ENCODE results near the gene CXCL1.
A peak's percentile ranks its signal among the peaks of the same experiment; 100 is the strongest.

CXCL1 gene

GRCh38 chr4:73883306-73883705 lies 14.1 kb downstream of the CXCL1 start:
- no peak overlapping the region for H3K27ac ChIP-seq (ENCODE audit: poor library complexity, severe bottlenecking)
- DNase-seq (ENCODE audit: low spot score) (no peak), ATAC-seq (ENCODE audit: low read depth) (no peak)
- no peak for TF ChIP-seq CTCF (IDR thresholded peaks at IDR 0.05; ENCODE audit: poor library complexity, severe bottlenecking)
- H3K4me1 ChIP-seq (ENCODE audit: insufficient read depth, poor library complexity, severe bottlenecking) = peaks cover 4% of the 10 kb centered on the region
- no peaks in the 10 kb centered on the region for H3K27me3 ChIP-seq (ENCODE audit: insufficient read depth, poor library complexity, severe bottlenecking)
- no peaks in the 10 kb centered on the region for H3K36me3 ChIP-seq (ENCODE audit: low read depth)
- H3K9me3 ChIP-seq (ENCODE audit: severe bottlenecking) = no peaks in the 10 kb centered on the region
- H3K4me3 ChIP-seq (ENCODE audit: severe bottlenecking) = no peak overlapping the region

GRCh38 chr4:73885574-73886267 lies 16.5 kb downstream of the CXCL1 start:
- H3K4me3 ChIP-seq (ENCODE audit: severe bottlenecking) = no peak overlapping the region
- no peaks in the 10 kb centered on the region for H3K27me3 ChIP-seq (ENCODE audit: insufficient read depth, poor library complexity, severe bottlenecking)
- DNase-seq (ENCODE audit: low spot score) (no peak), ATAC-seq (ENCODE audit: low read depth) (peak; percentile 74; the same call in 2 of the 3 replicates)
- H3K4me1 ChIP-seq (ENCODE audit: insufficient read depth, poor library complexity, severe bottlenecking) = peaks cover 4% of the 10 kb centered on the region
- H3K36me3 ChIP-seq (ENCODE audit: low read depth) = no peaks in the 10 kb centered on the region
- H3K27ac ChIP-seq (ENCODE audit: poor library complexity, severe bottlenecking) = peak overlapping the region; percentile 31
- TF ChIP-seq CTCF (IDR thresholded peaks at IDR 0.05; ENCODE audit: poor library complexity, severe bottlenecking) = no peak
- H3K9me3 ChIP-seq (ENCODE audit: severe bottlenecking) = no peaks in the 10 kb centered on the region

- DNase-seq (ENCODE audit: low spot score) (no peak), ATAC-seq (ENCODE audit: low read depth) (no peak)
- Histone ChIP-seq H3K27me3 (ENCODE audit: insufficient read depth, poor library complexity, severe bottlenecking) (no peaks in the 10 kb centered on the region), H3K9me3 (ENCODE audit: severe bottlenecking) (no peaks in the 10 kb centered on the region), H3K4me1 (ENCODE audit: insufficient read depth, poor library complexity, severe bottlenecking) (no peaks in the 10 kb centered on the region), H3K36me3 (ENCODE audit: low read depth) (no peaks in the 10 kb centered on the region), H3K27ac (ENCODE audit: poor library complexity, severe bottlenecking) (no peak overlapping the region), H3K4me3 (ENCODE audit: severe bottlenecking) (no peak overlapping the region)
- TF ChIP-seq CTCF (IDR thresholded peaks at IDR 0.05; ENCODE audit: poor library complexity, severe bottlenecking) = no peak
Observed at GRCh38 chr4:73891326-73891725, 22.1 kb downstream of the CXCL1 start.

- no peaks in the 10 kb centered on the region for H3K9me3 ChIP-seq (ENCODE audit: severe bottlenecking)
- no peak for ATAC-seq (ENCODE audit: low read depth)
- H3K36me3 ChIP-seq (ENCODE audit: low read depth) = no peaks in the 10 kb centered on the region
- DNase-seq (ENCODE audit: low spot score) = no peak
- H3K4me1 ChIP-seq (ENCODE audit: insufficient read depth, poor library complexity, severe bottlenecking) = no peaks in the 10 kb centered on the region
- no peak overlapping the region for H3K27ac ChIP-seq (ENCODE audit: poor library complexity, severe bottlenecking)
- no peaks in the 10 kb centered on the region for H3K27me3 ChIP-seq (ENCODE audit: insufficient read depth, poor library complexity, severe bottlenecking)
- no peak overlapping the region for H3K4me3 ChIP-seq (ENCODE audit: severe bottlenecking)
- no peak for TF ChIP-seq CTCF (IDR thresholded peaks at IDR 0.05; ENCODE audit: poor library complexity, severe bottlenecking)
Observed at GRCh38 chr4:73891739-73892405, 22.7 kb downstream of the CXCL1 start.

GRCh38 chr4:73892966-73893365 lies 23.8 kb downstream of the CXCL1 start:
- no peaks in the 10 kb centered on the region for H3K36me3 ChIP-seq (ENCODE audit: low read depth)
- TF ChIP-seq CTCF (IDR thresholded peaks at IDR 0.05; ENCODE audit: poor library complexity, severe bottlenecking) = no peak
- no peaks in the 10 kb centered on the region for H3K27me3 ChIP-seq (ENCODE audit: insufficient read depth, poor library complexity, severe bottlenecking)
- no peaks in the 10 kb centered on the region for H3K4me1 ChIP-seq (ENCODE audit: insufficient read depth, poor library complexity, severe bottlenecking)
- no peaks in the 10 kb centered on the region for H3K9me3 ChIP-seq (ENCODE audit: severe bottlenecking)
- H3K27ac ChIP-seq (ENCODE audit: poor library complexity, severe bottlenecking) = no peak overlapping the region
- no peak overlapping the region for H3K4me3 ChIP-seq (ENCODE audit: severe bottlenecking)
- DNase-seq (ENCODE audit: low spot score) (no peak), ATAC-seq (ENCODE audit: low read depth) (no peak)
